GM23248 (cell line): Measurements from ENCODE around the gene NOXA1. TPM values are rescaled to one million over a fixed set of nuclear protein-coding genes. Genes with fewer than 3 reads are reported as not detected.

Experiments used
- DNase-seq: peaks from one replicate; pipeline ENCODE4 v3.0.0-alpha.2; 2015
- H2AFZ ChIP-seq: fragments of 200-600 bp; sonication (generic); 2 replicates; pipeline ENCODE4 v1.6.1; 2016; ENCODE audit warnings: antibody characterized with exemption
- H3F3A ChIP-seq: fragments of 200-600 bp; sonication (generic); 2 replicates; pipeline ENCODE4 v1.6.1; 2016; ENCODE audit warnings: mild to moderate bottlenecking, antibody characterized with exemption, mixed run types; ENCODE audit not compliant: insufficient read depth
- H3K27ac ChIP-seq: fragments of 200-600 bp; sonication (generic); 2 replicates; pipeline ENCODE4 v1.5.1; 2016; ENCODE audit warnings: mild to moderate bottlenecking
- H3K27me3 ChIP-seq: fragments of 200-600 bp; sonication (generic); replicated peaks from 2 replicates; pipeline ENCODE4 v1.6.1; 2016; ENCODE audit warnings: mild to moderate bottlenecking; ENCODE audit not compliant: insufficient read depth
- H3K36me3 ChIP-seq: fragments of 200-600 bp; sonication (generic); 2 replicates; pipeline ENCODE4 v1.6.1; 2016; ENCODE audit warnings: low read depth, mild to moderate bottlenecking
- H3K4me1 ChIP-seq: fragments of 200-600 bp; sonication (generic); 2 replicates; pipeline ENCODE4 v1.6.1; 2016; ENCODE audit warnings: mild to moderate bottlenecking; ENCODE audit not compliant: insufficient read depth
- H3K4me2 ChIP-seq: fragments of 200-600 bp; sonication (generic); one replicate; pipeline ENCODE4 v1.6.1; 2016; ENCODE audit warnings: mild to moderate bottlenecking; ENCODE audit not compliant: unreplicated experiment
- H3K4me3 ChIP-seq: fragments of 200-600 bp; sonication (generic); 2 replicates; pipeline ENCODE4 v1.5.1; 2016; ENCODE audit warnings: mild to moderate bottlenecking
- H3K79me2 ChIP-seq: fragments of 200-600 bp; sonication (generic); 2 replicates; pipeline ENCODE4 v1.6.1; 2016; ENCODE audit warnings: mild to moderate bottlenecking; ENCODE audit not compliant: insufficient read depth
- H3K9ac ChIP-seq: fragments of 200-600 bp; sonication (generic); 2 replicates; pipeline ENCODE4 v1.6.1; 2016; ENCODE audit warnings: mild to moderate bottlenecking
- H3K9me2 ChIP-seq: fragments of 200-600 bp; sonication (generic); 2 replicates; pipeline ENCODE4 v1.6.1; 2016; ENCODE audit warnings: mixed run types, mild to moderate bottlenecking, moderate library complexity; ENCODE audit not compliant: insufficient read depth
- H3K9me3 ChIP-seq: fragments of 200-600 bp; sonication (generic); one replicate; pipeline ENCODE4 v1.6.1; 2017; ENCODE audit warnings: low read depth
- H4K20me1 ChIP-seq: fragments of 200-600 bp; sonication (generic); 2 replicates; pipeline ENCODE4 v1.6.0; 2016; ENCODE audit not compliant: insufficient read depth
- EZH2 ChIP-seq: fragments of 200-600 bp; sonication (generic); IDR thresholded peaks from 2 replicates; pipeline ENCODE4 v1.6.1; 2018; ENCODE audit warnings: antibody characterized with exemption, mild to moderate bottlenecking; ENCODE audit not compliant: insufficient read depth, poor library complexity, severe bottlenecking
- EZH2phosphoT487 ChIP-seq: fragments of 200-600 bp; sonication (generic); IDR thresholded peaks from 2 replicates; pipeline ENCODE4 v1.6.1; 2018; ENCODE audit warnings: antibody characterized with exemption, moderate library complexity, mild to moderate bottlenecking, low read depth; ENCODE audit not compliant: insufficient read depth
- WGBS, 2 experiments: methylation state at CpG; one replicate each; pipeline ENCODE4 v1.1.6; 2015 to 2017; ENCODE audit warnings: low lambda C conversion rate in 2 of 2, low coverage in 1 of 2; ENCODE audit errors: missing lambda C conversion rate in 2 of 2; 5-methylcytosine and 5-hydroxymethylcytosine counted together
- in situ Hi-C: fragments of 300-500 bp; cut with MboI; formaldehyde crosslinking; loops from 2 replicates; pipeline ENCODE4 v1.15.0; 2020
- polyA plus RNA-seq: library from polyadenylated mRNA; unstranded; fragments of >200 nt; fragmentation: Nextera tagmentation; extraction: Ambion mirVana; gene quantifications from 2 replicates; pipeline ENCODE4 v1.2.1, GENCODE V29; 2016
- total RNA-seq: library from RNA; depleted of rRNA; stranded (reverse); fragments of >200 nt; shearing (Covaris generic); gene quantifications from 2 replicates; pipeline ENCODE4 v1.2.3, GENCODE V29; 2014

The NOXA1 gene
- total and polyA plus RNA-seq, 2 experiments from 2014 or later: 0.32 to 0.39 TPM

DNA sequence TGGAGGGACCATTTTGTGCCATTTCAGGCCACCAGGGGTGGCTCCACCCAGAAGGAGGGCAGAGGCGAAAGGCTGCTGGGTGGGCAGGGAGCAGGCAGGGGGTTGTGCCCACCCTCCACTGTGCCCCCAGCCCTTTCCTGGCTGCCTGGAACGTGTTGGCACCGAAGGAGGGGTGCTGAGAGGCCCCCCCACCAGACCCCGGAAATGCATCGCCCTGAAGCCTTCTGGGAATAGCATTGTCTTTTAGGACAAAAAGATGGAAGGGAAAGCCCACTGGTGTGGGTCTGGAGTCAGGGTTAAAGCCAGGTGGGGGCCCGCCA is 5.1 kb downstream of the NOXA1 start:
- no peaks in the 10 kb centered on the region for H3K4me1 ChIP-seq
- no peak for DNase-seq
- H3K27ac ChIP-seq: no peak overlapping the region
- no peak overlapping the region for H3K4me3 ChIP-seq
- in situ Hi-C loops: no loop called here
- TF ChIP-seq EZH2 (no peak), EZH2phosphoT487 (no peak)
- no peak overlapping the region for H3K9ac ChIP-seq
- WGBS, 2 experiments: 66 to 81% methylated on average over 6 of the region's 6 CpGs
- H3K27me3 ChIP-seq: no peaks in the 10 kb centered on the region
- H4K20me1 ChIP-seq: no peaks in the 10 kb centered on the region
- no peak overlapping the region for H3K4me2 ChIP-seq
- no peak overlapping the region for H2AFZ ChIP-seq
- no peaks in the 10 kb centered on the region for H3K79me2 ChIP-seq
- no peaks in the 10 kb centered on the region for H3K9me2 ChIP-seq
- H3K9me3 ChIP-seq: no peaks in the 10 kb centered on the region
- H3K36me3 ChIP-seq: no peaks in the 10 kb centered on the region
- peaks cover 18% of the 10 kb centered on the region for H3F3A ChIP-seq

DNA sequence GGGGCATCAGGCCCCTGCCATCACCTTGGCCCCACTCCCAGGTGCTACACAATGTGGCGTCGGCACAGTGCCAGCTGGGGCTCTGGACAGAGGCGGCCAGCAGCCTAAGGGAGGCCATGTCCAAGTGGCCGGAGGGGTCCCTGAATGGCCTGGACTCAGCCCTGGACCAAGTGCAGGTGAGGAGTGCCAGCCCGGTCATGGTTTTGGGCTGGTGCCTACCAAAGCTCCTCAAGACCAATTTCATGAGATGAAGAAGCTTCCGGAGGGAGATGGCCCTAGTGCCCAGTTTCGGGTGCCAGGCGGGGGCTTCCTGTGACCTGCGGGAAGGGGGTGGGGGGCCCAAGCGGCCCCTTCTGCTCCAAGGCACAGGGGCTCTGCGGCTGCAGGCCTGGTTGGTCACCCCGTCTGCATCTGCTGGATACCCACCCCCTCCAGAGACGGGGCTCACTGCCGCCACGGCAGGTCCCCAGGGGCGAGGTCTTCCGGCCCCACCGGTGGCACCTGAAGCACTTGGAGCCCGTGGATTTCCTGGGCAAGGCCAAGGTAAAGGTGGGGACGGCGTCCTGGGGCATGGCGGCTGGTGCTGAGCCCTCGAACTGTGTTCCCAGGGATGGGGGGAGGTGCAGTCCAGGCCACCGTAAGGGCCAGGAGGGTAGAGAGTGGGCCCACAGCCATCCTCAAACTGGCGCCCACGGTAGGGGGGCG is 5.8 kb downstream of the NOXA1 start:
- H3K4me3 ChIP-seq: no peak overlapping the region
- H3K4me1 ChIP-seq: no peaks in the 10 kb centered on the region
- H3K9me2 ChIP-seq: no peaks in the 10 kb centered on the region
- H3K79me2 ChIP-seq: no peaks in the 10 kb centered on the region
- no peak overlapping the region for H2AFZ ChIP-seq
- no peak for DNase-seq
- H4K20me1 ChIP-seq: no peaks in the 10 kb centered on the region
- no peaks in the 10 kb centered on the region for H3K36me3 ChIP-seq
- H3K9me3 ChIP-seq: no peaks in the 10 kb centered on the region
- in situ Hi-C loops: no loop called here
- no peak overlapping the region for H3K9ac ChIP-seq
- 52 to 66% methylated on average over 20 of the region's 27 CpGs for WGBS, 2 experiments
- no peak for TF ChIP-seq EZH2phosphoT487
- no peak for TF ChIP-seq EZH2
- no peak overlapping the region for H3K27ac ChIP-seq
- H3K27me3 ChIP-seq: no peaks in the 10 kb centered on the region
- H3F3A ChIP-seq: peaks cover 17% of the 10 kb centered on the region
- no peak overlapping the region for H3K4me2 ChIP-seq

DNA sequence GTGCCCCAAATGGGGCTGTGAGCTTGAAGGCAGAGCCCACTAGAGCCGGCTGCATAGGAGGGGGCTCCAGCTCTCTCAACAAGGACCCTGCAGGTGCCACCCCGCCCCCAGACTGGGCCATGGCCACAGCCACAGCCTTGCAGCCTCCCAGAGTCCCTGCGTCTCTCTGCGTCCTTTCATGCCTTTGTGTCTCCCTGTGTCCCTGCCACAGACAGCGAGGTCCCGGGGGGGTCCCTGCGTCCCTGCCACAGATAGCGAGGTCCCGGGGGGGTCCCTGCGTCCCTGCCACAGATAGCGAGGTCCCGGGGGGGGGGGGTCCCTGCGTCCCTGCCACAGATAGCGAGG is 6.3 kb downstream of the NOXA1 start:
- Histone ChIP-seq H3K27ac (no peak overlapping the region), H3F3A (peaks cover 12% of the 10 kb centered on the region), H3K9me3 (no peaks in the 10 kb centered on the region), H2AFZ (no peak overlapping the region), H3K4me2 (no peak overlapping the region), H3K4me1 (no peaks in the 10 kb centered on the region), H3K27me3 (no peaks in the 10 kb centered on the region), H3K9ac (no peak overlapping the region), H3K4me3 (no peak overlapping the region), H3K9me2 (no peaks in the 10 kb centered on the region), H3K79me2 (no peaks in the 10 kb centered on the region), H4K20me1 (no peaks in the 10 kb centered on the region), H3K36me3 (no peaks in the 10 kb centered on the region)
- no peak for DNase-seq
- WGBS, 2 experiments: 49 to 59% methylated on average over 5 to 14 of the region's 14 CpGs
- TF ChIP-seq EZH2phosphoT487 (no peak), EZH2 (no peak)
- in situ Hi-C loops: no loop called here

DNA sequence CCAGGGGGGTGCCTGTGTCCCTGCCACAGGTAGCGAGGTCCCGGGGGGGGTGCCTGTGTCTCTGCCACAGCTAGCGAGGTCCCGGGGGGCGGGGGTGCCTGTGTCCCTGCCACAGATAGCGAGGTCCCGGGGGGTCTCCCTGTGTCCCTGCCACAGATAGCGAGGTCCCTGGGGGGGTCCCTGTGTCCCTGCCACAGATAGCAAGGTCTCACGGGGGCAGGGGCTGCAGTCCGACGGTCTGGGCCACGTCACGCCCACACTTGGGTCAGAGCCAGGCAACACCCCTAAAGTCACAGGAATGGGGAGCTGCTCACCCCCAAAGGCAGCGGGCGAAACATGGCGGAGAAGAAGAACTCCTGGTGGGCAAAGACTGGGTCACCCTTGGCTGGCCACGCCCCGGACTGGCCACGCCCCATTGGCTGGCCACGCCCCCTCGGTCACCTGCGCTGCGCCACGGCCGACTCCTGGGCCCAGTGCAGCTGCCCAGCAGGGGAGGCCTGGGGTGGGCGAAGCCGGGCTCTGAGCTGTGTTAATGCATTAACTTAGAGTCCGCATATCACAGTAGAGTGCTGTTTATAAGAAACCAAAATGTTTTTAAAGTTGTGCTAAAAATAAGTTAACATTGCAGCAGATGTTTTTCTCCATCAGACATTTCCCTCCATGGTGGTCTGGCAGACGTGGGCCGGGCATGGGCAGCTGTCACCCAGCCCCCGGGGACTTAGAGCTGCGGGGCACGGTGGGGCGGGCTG is 7.0 kb downstream of the NOXA1 start:
- WGBS, 2 experiments: 40 to 48% methylated on average over 20 to 34 of the region's 34 CpGs
- DNase-seq: no peak

More for the DNA sequence above, 7.0 kb downstream of the NOXA1 start:
- Histone ChIP-seq H3K27ac (no peak overlapping the region), H3K4me1 (no peaks in the 10 kb centered on the region), H3K9me2 (no peaks in the 10 kb centered on the region), H2AFZ (no peak overlapping the region), H3K27me3 (no peaks in the 10 kb centered on the region), H4K20me1 (no peaks in the 10 kb centered on the region), H3K4me3 (no peak overlapping the region), H3F3A (peaks cover 6% of the 10 kb centered on the region), H3K9ac (no peak overlapping the region), H3K79me2 (no peaks in the 10 kb centered on the region), H3K4me2 (no peak overlapping the region), H3K36me3 (no peaks in the 10 kb centered on the region), H3K9me3 (no peaks in the 10 kb centered on the region)
- TF ChIP-seq EZH2phosphoT487: no peak
- no peak for TF ChIP-seq EZH2
- in situ Hi-C loops: no loop called here
